ENCODE data around the gene GNG12.
"Not testable (repeated sequence)": the region's sequence is repeated elsewhere in the genome, so short reads cannot be mapped to it uniquely, and the experiment has no call there.

Gene GNG12

GRCh38 chr1:67732750-67733151, 100.5 kb downstream of the GNG12 start:
- DNase-seq (ENCODE audit: low spot score) = no peak

DNA sequence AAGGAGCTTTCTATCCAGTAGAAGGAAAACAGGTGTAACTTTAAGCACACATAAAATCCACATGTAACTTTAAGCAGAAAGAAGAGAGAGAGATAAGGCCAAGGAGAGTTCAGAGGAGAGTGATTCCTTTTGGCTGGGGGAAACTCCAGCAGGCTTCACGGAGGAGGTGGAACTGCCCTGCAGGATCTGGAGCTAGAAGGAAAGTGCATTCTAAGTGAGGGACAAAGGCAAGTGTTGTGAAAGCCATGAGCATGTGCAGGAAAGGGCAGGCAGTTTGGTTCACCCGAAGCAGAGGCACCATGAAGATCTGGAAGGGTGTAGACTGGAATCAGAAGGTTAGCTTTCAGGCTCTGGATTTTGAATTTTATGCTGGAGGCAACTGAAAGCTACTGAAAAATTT, 101.9 kb downstream of the GNG12 start:
- DNase-seq (ENCODE audit: low spot score) = no peak

GRCh38 chr1:67730312-67730711, 103.0 kb downstream of the GNG12 start:
- DNase-seq (ENCODE audit: low spot score) = not testable (repeated sequence)

- DNase-seq (ENCODE audit: low spot score) = no peak
These were observed 103.4 kb downstream of the GNG12 start for GRCh38 chr1:67729872-67730271.

- no peak for DNase-seq (ENCODE audit: low spot score)
These were observed 107.0 kb downstream of the GNG12 start for GRCh38 chr1:67726224-67726623.

- DNase-seq (ENCODE audit: low spot score) = peak; percentile 77
These were observed 108.2 kb downstream of the GNG12 start for GRCh38 chr1:67724928-67725560.

DNA sequence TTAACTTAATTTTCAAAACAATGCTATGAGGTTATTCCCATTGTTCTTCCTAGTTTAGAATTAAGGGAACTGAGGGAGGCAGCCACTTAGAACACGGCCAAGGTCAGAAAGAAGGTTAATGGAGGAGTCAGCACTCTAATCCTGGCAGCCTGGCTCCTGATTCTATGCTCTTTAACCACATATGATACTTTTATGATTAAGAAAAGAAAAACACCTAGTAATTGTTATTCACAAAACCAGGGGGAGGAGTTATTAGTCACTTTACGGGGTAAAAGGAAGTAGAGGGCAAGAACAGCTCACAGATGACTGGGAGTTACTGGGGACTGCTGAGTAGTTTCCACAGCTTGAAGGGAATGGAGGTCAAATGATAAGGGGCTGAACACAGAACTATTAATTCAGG, 109.6 kb downstream of the GNG12 start:
- DNase-seq (ENCODE audit: low spot score) = peak; percentile 32

- no peak for DNase-seq (ENCODE audit: low spot score)
These were observed 110.1 kb downstream of the GNG12 start for GRCh38 chr1:67723126-67723525.

DNA sequence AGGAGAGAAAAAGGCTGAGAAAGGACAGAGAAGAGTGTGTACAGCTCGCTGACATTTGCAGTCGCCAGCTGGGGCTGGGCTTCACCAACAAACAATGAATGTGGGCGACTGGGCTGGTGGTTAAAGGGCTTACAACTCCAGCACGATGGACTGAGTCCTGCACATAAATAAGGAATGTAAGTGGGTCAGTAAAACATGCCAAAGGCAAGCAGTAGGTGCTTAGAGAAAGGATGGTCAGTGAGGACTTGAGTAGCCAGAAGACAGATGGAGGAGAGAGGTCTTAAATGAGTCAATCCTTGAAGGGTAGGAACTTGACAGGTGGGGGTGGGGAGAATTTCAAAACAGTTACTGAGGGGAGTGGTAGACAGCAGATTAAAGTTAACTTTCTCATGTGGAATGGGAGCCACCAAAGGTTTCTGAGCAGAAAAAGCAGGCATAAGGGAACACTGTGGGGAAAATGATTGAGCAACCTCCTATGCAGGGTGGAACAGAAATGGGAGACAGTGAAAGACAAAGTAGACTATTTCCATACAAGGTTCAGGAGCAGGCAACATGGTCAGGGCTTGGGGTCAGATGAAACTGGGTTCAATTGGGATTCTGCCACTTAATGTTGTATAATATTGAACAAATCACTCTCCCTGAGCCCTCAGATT, 110.8 kb downstream of the GNG12 start:
- DNase-seq (ENCODE audit: low spot score) = no peak

GRCh38 chr1:67721650-67722291, 111.5 kb downstream of the GNG12 start:
- no peak for DNase-seq (ENCODE audit: low spot score)

DNA sequence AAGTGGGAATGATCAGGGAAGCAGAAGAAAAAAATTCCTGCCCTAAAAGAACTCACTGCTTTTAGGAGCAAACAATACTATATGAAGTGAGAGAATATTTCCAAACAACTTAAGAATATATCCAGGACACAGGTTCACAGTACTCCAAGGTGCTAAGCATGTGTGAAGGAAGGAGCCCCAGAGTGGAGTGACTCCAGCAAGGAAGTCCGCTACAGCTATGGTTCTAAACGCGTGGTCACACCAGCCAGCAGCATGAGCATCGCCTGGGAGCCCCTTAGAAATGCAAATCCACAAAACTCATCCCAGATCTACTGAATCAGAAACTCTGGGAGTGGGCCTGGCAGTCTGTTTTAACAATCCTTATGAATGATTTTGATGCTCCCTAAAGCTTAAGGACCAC, 112.2 kb downstream of the GNG12 start:
- DNase-seq (ENCODE audit: low spot score) = no peak

- DNase-seq (ENCODE audit: low spot score) = no peak
These were observed 113.7 kb downstream of the GNG12 start for GRCh38 chr1:67719329-67720196.

DNA sequence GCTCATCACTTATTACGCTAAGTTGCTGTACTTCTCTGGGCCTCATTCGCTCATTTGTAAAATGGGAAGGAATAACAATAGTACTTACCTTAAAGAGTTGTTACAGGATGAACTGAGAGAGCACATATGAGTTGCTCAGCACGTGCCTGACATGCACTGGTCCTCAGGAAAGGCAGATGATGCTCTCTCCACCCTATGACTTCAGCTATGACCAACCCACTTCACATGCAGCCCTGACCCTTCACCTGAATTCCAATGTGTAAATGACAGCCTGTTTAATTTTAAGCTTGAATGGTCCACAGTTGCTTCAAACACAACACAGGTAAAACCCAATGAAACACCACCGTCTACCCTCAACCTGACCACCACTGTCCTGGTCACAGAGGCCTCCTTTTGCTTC, 115.4 kb downstream of the GNG12 start:
- DNase-seq (ENCODE audit: low spot score) = no peak

DNA sequence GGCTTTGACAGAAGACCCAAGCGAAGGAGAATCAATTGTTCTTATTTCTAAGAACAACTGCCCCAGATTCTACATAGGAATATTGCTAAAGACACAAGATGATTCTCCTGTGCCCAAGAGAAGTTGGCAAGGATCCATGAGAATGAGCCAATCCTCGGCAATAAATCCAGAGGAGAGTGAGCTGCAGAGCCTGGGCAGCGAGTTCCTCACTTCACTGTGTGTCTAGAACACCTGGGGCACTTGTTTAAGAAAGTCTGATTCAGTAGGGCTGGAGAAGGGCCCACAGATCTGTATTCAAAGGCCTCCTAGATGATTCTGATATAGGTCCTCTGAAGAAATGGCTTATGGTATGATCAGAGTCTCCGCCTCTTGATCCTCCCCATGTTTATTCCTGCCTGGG, 116.5 kb downstream of the GNG12 start:
- DNase-seq (ENCODE audit: low spot score) = no peak

- DNase-seq (ENCODE audit: low spot score) = no peak
These were observed 117.4 kb downstream of the GNG12 start for GRCh38 chr1:67715819-67716218.

DNA sequence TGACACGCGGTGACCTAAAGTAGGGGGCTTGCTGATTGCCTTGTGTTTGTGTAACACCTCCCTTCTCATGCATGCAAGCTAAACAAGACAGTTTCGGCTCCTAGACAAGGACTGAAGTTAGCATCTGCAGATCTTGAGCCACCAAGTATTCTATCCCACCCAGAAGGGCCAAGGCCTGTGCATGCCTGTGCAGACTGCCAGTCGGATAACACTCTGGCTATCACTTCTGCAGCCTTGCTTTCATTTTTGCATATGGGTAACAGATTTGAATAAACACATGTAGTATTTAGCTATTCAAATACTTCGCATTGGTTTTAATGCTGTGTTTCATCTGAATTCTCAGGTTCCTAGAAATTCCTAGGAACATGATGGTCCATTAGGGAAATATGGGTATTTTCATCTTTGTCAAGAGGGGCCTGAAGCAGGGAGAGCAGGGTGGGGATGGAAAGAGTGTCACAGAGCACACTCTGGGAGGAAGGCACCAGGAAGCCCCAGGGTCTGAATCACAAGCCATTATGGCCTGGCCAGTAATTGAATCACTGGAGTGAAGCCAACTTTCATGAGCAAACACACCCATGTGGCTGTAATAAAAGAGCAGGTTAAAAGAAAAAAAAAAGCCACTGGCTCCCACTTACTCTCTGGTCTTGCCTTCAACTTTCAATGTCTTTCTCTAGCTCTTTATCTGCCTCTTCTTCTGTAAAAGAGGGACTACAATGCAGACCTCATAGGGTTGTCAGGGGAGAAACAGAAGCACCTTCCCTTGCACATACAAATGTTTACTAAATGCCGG, 120.0 kb downstream of the GNG12 start:
- DNase-seq (ENCODE audit: low spot score) = peak; percentile 88

GRCh38 chr1:67711855-67712212, 121.4 kb downstream of the GNG12 start:
- DNase-seq (ENCODE audit: low spot score) = no peak

- DNase-seq (ENCODE audit: low spot score) = no peak
These were observed 122.0 kb downstream of the GNG12 start for GRCh38 chr1:67711158-67711854.

- peak; percentile 32 for DNase-seq (ENCODE audit: low spot score)
These were observed 122.8 kb downstream of the GNG12 start for GRCh38 chr1:67710417-67710816.

- DNase-seq (ENCODE audit: low spot score) = no peak
These were observed 124.7 kb downstream of the GNG12 start for GRCh38 chr1:67708606-67709005.

All from AG08395 (cell line).